Sigmoid colon (tissue), 4 donors: ENCODE results near the gene RHEX.

Experiments
- EP300 ChIP-seq, 4 donors: sonication (generic); formaldehyde crosslinking; IDR thresholded peaks; one replicate each; pipeline ENCODE4 v1.6.1; 2017; ENCODE audit warnings: antibody characterized with exemption in 4 of 4
- POLR2A ChIP-seq, 2 donors: fragments of 450-650 bp; IDR thresholded peaks; one replicate each; pipeline ENCODE4 v1.6.1; 2016; ENCODE audit warnings: antibody characterized with exemption in 2 of 2, mild to moderate bottlenecking in 2 of 2, moderate library complexity in 2 of 2
- TF ChIP-seq, protein P1 (sequence below), 4 experiments: fragments of 450-650 bp in 3 of 4; fragments of 200-600 bp in 1 of 4; IDR thresholded peaks; one replicate each; pipeline ENCODE4 v1.5.1; 2016 to 2019; ENCODE audit warnings: antibody characterized with exemption in 4 of 4, mild to moderate bottlenecking in 3 of 4, moderate library complexity in 2 of 4

DNA sequence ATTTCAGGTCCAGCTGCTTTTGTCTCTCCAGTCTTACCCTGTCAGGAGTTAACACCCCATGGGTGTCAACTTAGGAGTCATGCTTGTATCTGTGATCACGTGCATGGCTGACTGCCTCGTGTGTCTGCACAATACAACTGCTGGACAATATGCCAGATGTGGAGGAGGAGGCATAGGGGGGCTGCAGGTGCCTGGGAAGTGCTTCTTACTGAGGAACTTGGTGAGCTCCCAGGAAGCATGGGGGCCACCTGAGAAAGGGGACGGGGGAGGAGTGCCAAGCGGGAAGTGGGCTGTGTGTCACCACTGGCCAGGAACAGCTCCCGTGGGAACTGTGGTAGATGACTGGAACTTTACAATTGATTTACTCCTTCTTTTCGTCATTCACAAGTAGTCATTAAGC, 9.5 kb downstream of the RHEX start:
- TF ChIP-seq, protein P1, sequence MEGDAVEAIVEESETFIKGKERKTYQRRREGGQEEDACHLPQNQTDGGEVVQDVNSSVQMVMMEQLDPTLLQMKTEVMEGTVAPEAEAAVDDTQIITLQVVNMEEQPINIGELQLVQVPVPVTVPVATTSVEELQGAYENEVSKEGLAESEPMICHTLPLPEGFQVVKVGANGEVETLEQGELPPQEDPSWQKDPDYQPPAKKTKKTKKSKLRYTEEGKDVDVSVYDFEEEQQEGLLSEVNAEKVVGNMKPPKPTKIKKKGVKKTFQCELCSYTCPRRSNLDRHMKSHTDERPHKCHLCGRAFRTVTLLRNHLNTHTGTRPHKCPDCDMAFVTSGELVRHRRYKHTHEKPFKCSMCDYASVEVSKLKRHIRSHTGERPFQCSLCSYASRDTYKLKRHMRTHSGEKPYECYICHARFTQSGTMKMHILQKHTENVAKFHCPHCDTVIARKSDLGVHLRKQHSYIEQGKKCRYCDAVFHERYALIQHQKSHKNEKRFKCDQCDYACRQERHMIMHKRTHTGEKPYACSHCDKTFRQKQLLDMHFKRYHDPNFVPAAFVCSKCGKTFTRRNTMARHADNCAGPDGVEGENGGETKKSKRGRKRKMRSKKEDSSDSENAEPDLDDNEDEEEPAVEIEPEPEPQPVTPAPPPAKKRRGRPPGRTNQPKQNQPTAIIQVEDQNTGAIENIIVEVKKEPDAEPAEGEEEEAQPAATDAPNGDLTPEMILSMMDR (IDR thresholded peaks at IDR 0.05): no peak
- TF ChIP-seq POLR2A (IDR thresholded peaks at IDR 0.05) (no peak), EP300 (IDR thresholded peaks at IDR 0.05) (no peak)
